GM12872 (cell line): Measurements from ENCODE around the gene PTGER2.

Experiments
- CTCF ChIP-seq: IDR thresholded peaks from 3 replicates; pipeline ENCODE4 v1.5.1; 2011; ENCODE audit warnings: low read depth, mild to moderate bottlenecking, low read length, moderate library complexity; ENCODE audit not compliant: insufficient read depth

Gene PTGER2

GRCh38 chr14:52307376-52307775, 6.7 kb upstream of the PTGER2 start:
- TF ChIP-seq CTCF, result no peak

- TF ChIP-seq CTCF, result no peak
Measured at GRCh38 chr14:52307905-52308304, 6.2 kb upstream of the PTGER2 start.

- TF ChIP-seq CTCF, result no peak
Measured at GRCh38 chr14:52310541-52310940, 3.6 kb upstream of the PTGER2 start.

GRCh38 chr14:52312931-52313355, 1.2 kb upstream of the PTGER2 start:
- no peak for TF ChIP-seq CTCF

- TF ChIP-seq CTCF, result no peak
Measured at GRCh38 chr14:52313462-52313861, 650 bp upstream of the PTGER2 start.

- no peak for TF ChIP-seq CTCF
Measured at GRCh38 chr14:52314595-52315354, 663 bp downstream of the PTGER2 start.

GRCh38 chr14:52315355-52315718, 1.2 kb downstream of the PTGER2 start:
- TF ChIP-seq CTCF, result no peak
